Measurements from ENCODE around the gene CENATAC. TPM values are rescaled to one million over a fixed set of nuclear protein-coding genes. Genes with fewer than 3 reads are reported as not detected.

The CENATAC gene
- total RNA-seq, 1 experiment from 2014 or later: 55.2 TPM

DNA sequence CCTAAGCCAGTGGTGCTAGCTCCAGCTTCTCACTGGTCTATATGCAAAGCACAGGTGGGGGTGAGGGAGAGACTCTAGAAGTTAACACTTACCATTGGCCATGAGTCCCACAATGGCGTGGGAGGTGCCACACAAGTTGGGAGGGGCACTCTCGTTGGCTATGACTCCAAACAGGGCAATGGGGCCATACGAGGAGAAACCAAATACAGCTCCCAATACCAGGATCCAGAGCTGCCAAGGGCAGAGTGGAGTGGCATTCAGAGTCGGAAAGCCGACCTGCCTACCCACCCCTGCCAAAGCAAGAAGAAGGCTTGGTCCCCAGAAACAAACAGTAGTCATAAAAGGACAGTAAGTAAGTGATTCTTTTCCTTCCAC lies 27.1 kb downstream of the CENATAC start:
- no peak overlapping the region for H2BK5ac ChIP-seq (ENCODE audit: insufficient read length, low read length)
- no peak overlapping the region for H3K56ac ChIP-seq (ENCODE audit: insufficient read length, low read depth, low read length)
- H4K5ac ChIP-seq (ENCODE audit: insufficient read length, low read depth, low read length): no peak overlapping the region
- H3K27ac ChIP-seq (ENCODE audit: insufficient read length, low read depth, low read length): no peak overlapping the region
- no peak overlapping the region for H3K9ac ChIP-seq (ENCODE audit: extremely low read depth, insufficient read length, low read length)
- no peak for DNase-seq
- no peak overlapping the region for H2BK15ac ChIP-seq (ENCODE audit: low read depth, low read length)
- H2BK12ac ChIP-seq (ENCODE audit: insufficient read length, low read depth, low read length): no peak overlapping the region
- H2BK120ac ChIP-seq (ENCODE audit: low read depth, low read length, poor library complexity, severe bottlenecking): no peak overlapping the region
- peaks cover 8% of the 10 kb centered on the region; the same call in 1 of the 2 replicates for H3K4me1 ChIP-seq (ENCODE audit: insufficient read depth, low read length)
- no peak overlapping the region for H3K18ac ChIP-seq (ENCODE audit: insufficient read length, low read depth, low read length)
- H4K8ac ChIP-seq (replicated peaks; ENCODE audit: insufficient read length, low read depth, low read length): no peak overlapping the region
- H3K27ac Mint-ChIP-seq: peak overlapping the region in 1 of 3 experiments; percentile 80; a peak in 2 of 7 replicates
- no peak overlapping the region for H3T11ph ChIP-seq (ENCODE audit: low read length)
- H4K91ac ChIP-seq (ENCODE audit: insufficient read length, low read depth, low read length): no peak overlapping the region
- H3K9me3 Mint-ChIP-seq: no peaks in the 10 kb centered on the region
- H3K4me1 Mint-ChIP-seq: peaks cover 23 to 25% of the 10 kb centered on the region in 2 experiments
- H3K23me2 ChIP-seq (ENCODE audit: insufficient read length, low read depth, low read length, poor library complexity, severe bottlenecking): peaks cover 10% of the 10 kb centered on the region
- H3K36me3 Mint-ChIP-seq (ENCODE audit: insufficient read depth in 1 of 3, low read depth in 3 of 3): peaks cover 34 to 82% (median 75%) of the 10 kb centered on the region in 3 experiments
- no CpG with 5 or more reads among the region's 5 CpGs for WGBS (ENCODE audit: extremely low coverage, insufficient read length, low lambda C conversion rate)
- H3K27me3 Mint-ChIP-seq (ENCODE audit: low read depth): no peaks in the 10 kb centered on the region
- H3K9me3 ChIP-seq (ENCODE audit: control insufficient read depth, low read depth, low read length): no peaks in the 10 kb centered on the region
- H2BK20ac ChIP-seq (ENCODE audit: low read depth, low read length, poor library complexity, severe bottlenecking): no peak overlapping the region
- H3K14ac ChIP-seq (ENCODE audit: insufficient read depth, low read length): no peak overlapping the region
- no peaks in the 10 kb centered on the region for H3K27me3 ChIP-seq (ENCODE audit: insufficient read depth, low read length)
- H2AK5ac ChIP-seq (ENCODE audit: insufficient read length, low read length): no peak overlapping the region
- H3K23ac ChIP-seq (ENCODE audit: insufficient read length, low read depth, low read length): no peak overlapping the region
- H3K79me2 ChIP-seq (ENCODE audit: insufficient read depth, low read length): peaks cover 1% of the 10 kb centered on the region; the same call in 1 of the 2 replicates
- no peak overlapping the region for H3K4me2 ChIP-seq (ENCODE audit: insufficient read depth, insufficient read length, low read length)
- TF ChIP-seq CTCF (conservative IDR thresholded peaks at IDR 0.05): no peak
- no peak overlapping the region for H3K4ac ChIP-seq (ENCODE audit: low read depth, low read length)
- no peaks in the 10 kb centered on the region for H4K20me1 ChIP-seq (ENCODE audit: control insufficient read depth, insufficient read depth, insufficient read length)
- H2AFZ ChIP-seq (ENCODE audit: low read length): no peak overlapping the region
- no peak overlapping the region for H3K4me3 Mint-ChIP-seq
- H3K79me1 ChIP-seq (ENCODE audit: insufficient read depth, low read depth, low read length, poor library complexity, severe bottlenecking): peaks cover 3% of the 10 kb centered on the region
